ENCODE results near the gene INSIG1. TPM values are rescaled to one million over a fixed set of nuclear protein-coding genes. Genes with fewer than 3 reads are reported as not detected.

INSIG1 gene
- total RNA-seq, 1 donor from 2014 or later = 55.7 TPM

GRCh38 chr7:155353256-155353897 lies 55.7 kb downstream of the INSIG1 start:
- Mint-ChIP-seq H3K9me3 (ENCODE audit: unreplicated experiment) (peaks cover 3% of the 10 kb centered on the region), H3K36me3 (ENCODE audit: low read depth, unreplicated experiment) (no peaks in the 10 kb centered on the region), H3K27me3 (ENCODE audit: low read depth, unreplicated experiment) (peaks cover 63% of the 10 kb centered on the region), H3K27ac (ENCODE audit: unreplicated experiment) (no peak overlapping the region), H3K4me3 (ENCODE audit: unreplicated experiment) (no peak overlapping the region), H3K4me1 (ENCODE audit: low read depth, unreplicated experiment) (no peaks in the 10 kb centered on the region)
- no peak overlapping the region for H3K9ac ChIP-seq (ENCODE audit: low read length)
- TF ChIP-seq CTCF (IDR thresholded peaks at IDR 0.05; ENCODE audit: insufficient read depth, low read depth, low read length) (no peak), EZH2 (IDR thresholded peaks at IDR 0.05; ENCODE audit: insufficient read depth, low read length) (no peak)
- H3K79me2 ChIP-seq (ENCODE audit: insufficient read depth, low read length) = no peaks in the 10 kb centered on the region
- H4K20me1 ChIP-seq (ENCODE audit: insufficient read depth, low read length) = no peaks in the 10 kb centered on the region
- no peak overlapping the region for H2AFZ ChIP-seq (ENCODE audit: low read depth, low read length)
- H3K4me2 ChIP-seq (ENCODE audit: low read length) = no peak overlapping the region
- DNase-seq (ENCODE audit: low read depth) (no peak), FAIRE-seq (no peak)
- H3K27me3 ChIP-seq (ENCODE audit: insufficient read depth, low read length) = peaks cover 12% of the 10 kb centered on the region
- H3K36me3 ChIP-seq (ENCODE audit: insufficient read depth, low read length) = no peaks in the 10 kb centered on the region
- H3K4me1 ChIP-seq (ENCODE audit: insufficient read depth, low read length) = no peaks in the 10 kb centered on the region
- H3K4me3 ChIP-seq (ENCODE audit: insufficient read depth, low read depth, low read length) = no peak overlapping the region
- H3K9me3 ChIP-seq (ENCODE audit: insufficient read depth, low read depth, low read length) = no peaks in the 10 kb centered on the region
- no peak overlapping the region for H3K27ac ChIP-seq (ENCODE audit: low read depth, low read length)

- Mint-ChIP-seq H3K27ac (ENCODE audit: unreplicated experiment) (no peak overlapping the region), H3K4me3 (ENCODE audit: unreplicated experiment) (no peak overlapping the region), H3K4me1 (ENCODE audit: low read depth, unreplicated experiment) (no peaks in the 10 kb centered on the region), H3K27me3 (ENCODE audit: low read depth, unreplicated experiment) (peaks cover 71% of the 10 kb centered on the region), H3K9me3 (ENCODE audit: unreplicated experiment) (peaks cover 3% of the 10 kb centered on the region), H3K36me3 (ENCODE audit: low read depth, unreplicated experiment) (no peaks in the 10 kb centered on the region)
- no peak overlapping the region for H3K27ac ChIP-seq (ENCODE audit: low read depth, low read length)
- FAIRE-seq (no peak), DNase-seq (ENCODE audit: low read depth) (no peak)
- peaks cover 12% of the 10 kb centered on the region for H3K27me3 ChIP-seq (ENCODE audit: insufficient read depth, low read length)
- H3K79me2 ChIP-seq (ENCODE audit: insufficient read depth, low read length) = no peaks in the 10 kb centered on the region
- no peak overlapping the region for H2AFZ ChIP-seq (ENCODE audit: low read depth, low read length)
- H3K36me3 ChIP-seq (ENCODE audit: insufficient read depth, low read length) = no peaks in the 10 kb centered on the region
- no peaks in the 10 kb centered on the region for H4K20me1 ChIP-seq (ENCODE audit: insufficient read depth, low read length)
- H3K4me1 ChIP-seq (ENCODE audit: insufficient read depth, low read length) = no peaks in the 10 kb centered on the region
- H3K9ac ChIP-seq (ENCODE audit: low read length) = no peak overlapping the region
- no peak overlapping the region for H3K4me2 ChIP-seq (ENCODE audit: low read length)
- H3K4me3 ChIP-seq (ENCODE audit: insufficient read depth, low read depth, low read length) = no peak overlapping the region
- no peaks in the 10 kb centered on the region for H3K9me3 ChIP-seq (ENCODE audit: insufficient read depth, low read depth, low read length)
- no peak for TF ChIP-seq EZH2 (IDR thresholded peaks at IDR 0.05; ENCODE audit: insufficient read depth, low read length)
- TF ChIP-seq CTCF (IDR thresholded peaks at IDR 0.05; ENCODE audit: insufficient read depth, low read depth, low read length) = no peak
Measured at GRCh38 chr7:155354371-155355048, 56.8 kb downstream of the INSIG1 start.

GRCh38 chr7:155355176-155355575 lies 57.5 kb downstream of the INSIG1 start:
- Mint-ChIP-seq H3K27ac (ENCODE audit: unreplicated experiment) (no peak overlapping the region), H3K27me3 (ENCODE audit: low read depth, unreplicated experiment) (peaks cover 77% of the 10 kb centered on the region), H3K4me1 (ENCODE audit: low read depth, unreplicated experiment) (no peaks in the 10 kb centered on the region), H3K9me3 (ENCODE audit: unreplicated experiment) (peaks cover 3% of the 10 kb centered on the region), H3K4me3 (ENCODE audit: unreplicated experiment) (no peak overlapping the region), H3K36me3 (ENCODE audit: low read depth, unreplicated experiment) (no peaks in the 10 kb centered on the region)
- no peak for TF ChIP-seq CTCF (IDR thresholded peaks at IDR 0.05; ENCODE audit: insufficient read depth, low read depth, low read length)
- Histone ChIP-seq H3K4me1 (ENCODE audit: insufficient read depth, low read length) (no peaks in the 10 kb centered on the region), H3K27me3 (ENCODE audit: insufficient read depth, low read length) (peaks cover 10% of the 10 kb centered on the region), H3K79me2 (ENCODE audit: insufficient read depth, low read length) (no peaks in the 10 kb centered on the region), H3K4me3 (ENCODE audit: insufficient read depth, low read depth, low read length) (no peak overlapping the region), H3K27ac (ENCODE audit: low read depth, low read length) (no peak overlapping the region), H3K4me2 (ENCODE audit: low read length) (no peak overlapping the region), H2AFZ (ENCODE audit: low read depth, low read length) (no peak overlapping the region), H4K20me1 (ENCODE audit: insufficient read depth, low read length) (no peaks in the 10 kb centered on the region), H3K9me3 (ENCODE audit: insufficient read depth, low read depth, low read length) (no peaks in the 10 kb centered on the region), H3K9ac (ENCODE audit: low read length) (no peak overlapping the region), H3K36me3 (ENCODE audit: insufficient read depth, low read length) (no peaks in the 10 kb centered on the region)
- FAIRE-seq (no peak), DNase-seq (ENCODE audit: low read depth) (no peak)

Measured in astrocyte (in vitro differentiated cells and primary cell).